ENCODE measurements around the gene PROM2. TPM values are rescaled to one million over a fixed set of nuclear protein-coding genes. Genes with fewer than 3 reads are reported as not detected.

Gene PROM2
- total RNA-seq, 1 donor from 2014 or later = 0.93 TPM

DNA sequence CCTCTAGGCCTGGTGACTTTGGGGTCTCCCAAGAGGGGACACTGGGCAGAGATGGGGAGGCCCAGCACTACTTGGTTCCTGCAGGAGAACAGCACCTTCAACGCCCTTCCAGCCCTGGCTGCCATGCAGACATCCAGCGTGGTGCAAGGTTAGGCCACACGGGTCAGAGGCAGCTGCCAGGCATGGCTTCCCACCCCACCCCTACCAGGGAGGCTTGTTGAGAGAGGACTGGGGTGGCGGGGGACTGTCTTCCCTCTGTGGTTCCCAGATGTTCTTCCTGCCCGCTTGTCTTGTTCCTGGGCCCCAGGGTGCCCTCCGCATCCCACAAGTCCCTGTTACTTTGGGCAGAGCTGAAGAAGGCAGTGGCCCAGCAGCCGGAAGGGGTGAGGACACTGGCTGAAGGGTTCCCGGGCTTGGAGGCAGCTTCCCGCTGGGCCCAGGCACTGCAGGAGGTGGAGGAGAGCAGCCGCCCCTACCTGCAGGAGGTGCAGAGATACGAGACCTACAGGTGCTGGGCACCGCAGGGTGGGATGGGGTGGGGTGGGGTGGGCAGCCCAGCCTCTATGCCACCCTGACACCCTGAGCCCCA is 4.5 kb downstream of the PROM2 start:
- no peaks in the 10 kb centered on the region for H3K36me3 Mint-ChIP-seq (ENCODE audit: low read depth, unreplicated experiment)
- H3K27me3 ChIP-seq (ENCODE audit: insufficient read depth, low read length) = no peaks in the 10 kb centered on the region
- H3K9ac ChIP-seq (ENCODE audit: low read length) = no peak overlapping the region
- H3K79me2 ChIP-seq (ENCODE audit: insufficient read depth, low read length) = no peaks in the 10 kb centered on the region
- H4K20me1 ChIP-seq (ENCODE audit: insufficient read depth, low read length) = no peaks in the 10 kb centered on the region
- peaks cover 13% of the 10 kb centered on the region for H3K4me1 ChIP-seq (ENCODE audit: insufficient read depth, low read length)
- peaks cover 6% of the 10 kb centered on the region for H3K4me1 Mint-ChIP-seq (ENCODE audit: low read depth, unreplicated experiment)
- no peak for DNase-seq (ENCODE audit: low read depth)
- H3K9me3 Mint-ChIP-seq (ENCODE audit: unreplicated experiment) = peaks cover 2% of the 10 kb centered on the region
- no peaks in the 10 kb centered on the region for H3K9me3 ChIP-seq (ENCODE audit: insufficient read depth, low read depth, low read length)
- H3K36me3 ChIP-seq (ENCODE audit: insufficient read depth, low read length) = no peaks in the 10 kb centered on the region
- TF ChIP-seq CTCF (IDR thresholded peaks at IDR 0.05; ENCODE audit: insufficient read depth, low read depth, low read length) (no peak), EZH2 (IDR thresholded peaks at IDR 0.05; ENCODE audit: insufficient read depth, low read length) (no peak)
- FAIRE-seq = no peak
- no peak overlapping the region for H2AFZ ChIP-seq (ENCODE audit: low read depth, low read length)
- no peak overlapping the region for H3K4me3 Mint-ChIP-seq (ENCODE audit: unreplicated experiment)
- H3K27me3 Mint-ChIP-seq (ENCODE audit: low read depth, unreplicated experiment) = peaks cover 11% of the 10 kb centered on the region
- peak overlapping the region; percentile 30 for H3K4me2 ChIP-seq (ENCODE audit: low read length)
- no peak overlapping the region for H3K27ac Mint-ChIP-seq (ENCODE audit: unreplicated experiment)
- no peak overlapping the region for H3K4me3 ChIP-seq (ENCODE audit: insufficient read depth, low read depth, low read length)
- no peak overlapping the region for H3K27ac ChIP-seq (ENCODE audit: low read depth, low read length)

- no peak overlapping the region for H2AFZ ChIP-seq (ENCODE audit: low read depth, low read length)
- H3K27ac ChIP-seq (ENCODE audit: low read depth, low read length) = no peak overlapping the region
- H3K9me3 Mint-ChIP-seq (ENCODE audit: unreplicated experiment) = peaks cover 2% of the 10 kb centered on the region
- H3K27me3 Mint-ChIP-seq (ENCODE audit: low read depth, unreplicated experiment) = peaks cover 13% of the 10 kb centered on the region
- no peak overlapping the region for H3K4me2 ChIP-seq (ENCODE audit: low read length)
- FAIRE-seq (no peak), DNase-seq (ENCODE audit: low read depth) (no peak)
- H3K79me2 ChIP-seq (ENCODE audit: insufficient read depth, low read length) = no peaks in the 10 kb centered on the region
- no peaks in the 10 kb centered on the region for H3K36me3 ChIP-seq (ENCODE audit: insufficient read depth, low read length)
- H3K27ac Mint-ChIP-seq (ENCODE audit: unreplicated experiment) = no peak overlapping the region
- no peaks in the 10 kb centered on the region for H3K9me3 ChIP-seq (ENCODE audit: insufficient read depth, low read depth, low read length)
- H3K4me1 Mint-ChIP-seq (ENCODE audit: low read depth, unreplicated experiment) = peaks cover 6% of the 10 kb centered on the region
- H3K27me3 ChIP-seq (ENCODE audit: insufficient read depth, low read length) = no peaks in the 10 kb centered on the region
- TF ChIP-seq CTCF (IDR thresholded peaks at IDR 0.05; ENCODE audit: insufficient read depth, low read depth, low read length) = no peak
- no peak for TF ChIP-seq EZH2 (IDR thresholded peaks at IDR 0.05; ENCODE audit: insufficient read depth, low read length)
- no peak overlapping the region for H3K4me3 ChIP-seq (ENCODE audit: insufficient read depth, low read depth, low read length)
- peaks cover 13% of the 10 kb centered on the region for H3K4me1 ChIP-seq (ENCODE audit: insufficient read depth, low read length)
- H3K9ac ChIP-seq (ENCODE audit: low read length) = no peak overlapping the region
- H3K36me3 Mint-ChIP-seq (ENCODE audit: low read depth, unreplicated experiment) = no peaks in the 10 kb centered on the region
- no peak overlapping the region for H3K4me3 Mint-ChIP-seq (ENCODE audit: unreplicated experiment)
- no peaks in the 10 kb centered on the region for H4K20me1 ChIP-seq (ENCODE audit: insufficient read depth, low read length)
These were observed 5.3 kb downstream of the PROM2 start for GRCh38 chr2:95279435-95280035.

GRCh38 chr2:95281071-95281470 is 6.8 kb downstream of the PROM2 start:
- H3K9me3 ChIP-seq (ENCODE audit: insufficient read depth, low read depth, low read length) = no peaks in the 10 kb centered on the region
- no peak overlapping the region for H3K9ac ChIP-seq (ENCODE audit: low read length)
- no peak overlapping the region for H3K4me2 ChIP-seq (ENCODE audit: low read length)
- peaks cover 13% of the 10 kb centered on the region for H3K4me1 ChIP-seq (ENCODE audit: insufficient read depth, low read length)
- no peak overlapping the region for H2AFZ ChIP-seq (ENCODE audit: low read depth, low read length)
- H3K27me3 ChIP-seq (ENCODE audit: insufficient read depth, low read length) = no peaks in the 10 kb centered on the region
- Mint-ChIP-seq H3K36me3 (ENCODE audit: low read depth, unreplicated experiment) (no peaks in the 10 kb centered on the region), H3K4me1 (ENCODE audit: low read depth, unreplicated experiment) (peaks cover 6% of the 10 kb centered on the region), H3K9me3 (ENCODE audit: unreplicated experiment) (peaks cover 2% of the 10 kb centered on the region), H3K27me3 (ENCODE audit: low read depth, unreplicated experiment) (peaks cover 15% of the 10 kb centered on the region), H3K4me3 (ENCODE audit: unreplicated experiment) (no peak overlapping the region), H3K27ac (ENCODE audit: unreplicated experiment) (no peak overlapping the region)
- TF ChIP-seq CTCF (IDR thresholded peaks at IDR 0.05; ENCODE audit: insufficient read depth, low read depth, low read length) (no peak), EZH2 (IDR thresholded peaks at IDR 0.05; ENCODE audit: insufficient read depth, low read length) (no peak)
- no peaks in the 10 kb centered on the region for H4K20me1 ChIP-seq (ENCODE audit: insufficient read depth, low read length)
- no peak overlapping the region for H3K27ac ChIP-seq (ENCODE audit: low read depth, low read length)
- H3K36me3 ChIP-seq (ENCODE audit: insufficient read depth, low read length) = no peaks in the 10 kb centered on the region
- no peak overlapping the region for H3K4me3 ChIP-seq (ENCODE audit: insufficient read depth, low read depth, low read length)
- no peak for FAIRE-seq
- H3K79me2 ChIP-seq (ENCODE audit: insufficient read depth, low read length) = no peaks in the 10 kb centered on the region
- no peak for DNase-seq (ENCODE audit: low read depth)
